GM23338 (cell line): ENCODE measurements around the gene EPHA4. TPM values are rescaled to one million over a fixed set of nuclear protein-coding genes. Genes with fewer than 3 reads are reported as not detected.

Source experiments
- ATAC-seq: fragments of 200-7000 bp; cut with Tn5 transposase; 3 replicates; pipeline ENCODE4 v1.9.1; 2020
- DNase-seq: peaks from one replicate; pipeline ENCODE4 v3.0.0-alpha.2; 2015; ENCODE audit warnings: low spot score
- H2AFZ ChIP-seq: fragments of 200-600 bp; sonication (generic); 2 replicates; pipeline ENCODE4 v1.8.0; 2016; ENCODE audit warnings: antibody characterized with exemption, mild to moderate bottlenecking, moderate library complexity
- H3F3A ChIP-seq: fragments of 200-600 bp; sonication (generic); replicated peaks from 2 replicates; pipeline ENCODE4 v1.8.0; 2017; ENCODE audit warnings: antibody characterized with exemption, mixed run types, low read depth
- H3K27ac ChIP-seq: fragments of 200-600 bp; sonication (generic); 2 replicates; pipeline ENCODE4 v1.6.1; 2016; ENCODE audit warnings: low read depth
- H3K27me3 ChIP-seq: fragments of 200-600 bp; sonication (generic); 2 replicates; pipeline ENCODE4 v1.8.0; 2016; ENCODE audit warnings: mild to moderate bottlenecking, mixed run types, moderate library complexity; ENCODE audit not compliant: insufficient read depth
- H3K36me3 ChIP-seq: fragments of 200-600 bp; sonication (generic); 2 replicates; pipeline ENCODE4 v1.8.0; 2016; ENCODE audit warnings: mild to moderate bottlenecking; ENCODE audit not compliant: insufficient read depth
- H3K4me1 ChIP-seq: fragments of 200-600 bp; sonication (generic); 2 replicates; pipeline ENCODE4 v1.8.0; 2016; ENCODE audit warnings: mild to moderate bottlenecking, moderate library complexity; ENCODE audit not compliant: insufficient read depth
- H3K4me2 ChIP-seq: fragments of 200-600 bp; sonication (generic); 2 replicates; pipeline ENCODE4 v1.7.1; 2017; ENCODE audit warnings: mixed run types
- H3K4me3 ChIP-seq: fragments of 200-600 bp; sonication (generic); 2 replicates; pipeline ENCODE4 v1.6.1; 2016; ENCODE audit warnings: mixed run types
- H3K79me2 ChIP-seq: fragments of 200-600 bp; sonication (generic); replicated peaks from 2 replicates; pipeline ENCODE4 v1.8.0; 2017; ENCODE audit warnings: mild to moderate bottlenecking; ENCODE audit not compliant: insufficient read depth
- H3K9me2 ChIP-seq: fragments of 200-600 bp; sonication (generic); 2 replicates; pipeline ENCODE4 v1.8.0; 2017; ENCODE audit not compliant: insufficient read depth
- H4K20me1 ChIP-seq: fragments of 200-600 bp; sonication (generic); replicated peaks from 2 replicates; pipeline ENCODE4 v1.8.0; 2017; ENCODE audit warnings: mild to moderate bottlenecking; ENCODE audit not compliant: insufficient read depth
- H3K27ac Mint-ChIP-seq: 2 replicates; pipeline ENCODE4 v1.8.0; 2020; ENCODE audit warnings: inconsistent platforms, mild to moderate bottlenecking, moderate library complexity, mixed read lengths
- H3K27me3 Mint-ChIP-seq: 3 replicates; pipeline ENCODE4 v1.8.0; 2022; ENCODE audit warnings: low read depth, mild to moderate bottlenecking, moderate library complexity, mixed read lengths, inconsistent platforms; ENCODE audit not compliant: insufficient read depth, poor library complexity
- H3K36me3 Mint-ChIP-seq: 3 replicates; pipeline ENCODE4 v1.8.0; 2021; ENCODE audit warnings: low read depth, mild to moderate bottlenecking, inconsistent platforms, moderate library complexity, mixed read lengths
- H3K4me1 Mint-ChIP-seq: 3 replicates; pipeline ENCODE4 v1.8.0; 2020; ENCODE audit warnings: mild to moderate bottlenecking, inconsistent platforms, mixed read lengths
- H3K4me3 Mint-ChIP-seq: 3 replicates; pipeline ENCODE4 v1.8.0; 2021; ENCODE audit warnings: moderate library complexity, mild to moderate bottlenecking, inconsistent platforms, mixed read lengths
- H3K9me3 Mint-ChIP-seq: 3 replicates; pipeline ENCODE4 v1.8.0; 2020; ENCODE audit warnings: moderate library complexity, mild to moderate bottlenecking, inconsistent platforms, mixed read lengths
- CREB1 ChIP-seq: fragments of 250-450 bp; sonication (Bioruptor Pico); IDR thresholded peaks from 2 replicates; pipeline ENCODE4 v1.5.0; 2020; ENCODE audit warnings: low read depth, mild to moderate bottlenecking, moderate library complexity
- CTCF ChIP-seq, 2 experiments: fragments of 200-600 bp in 1 of 2; sonication (generic) in 1 of 2; conservative IDR thresholded peaks; 2 replicates each; pipeline versions ENCODE4 v1.5.1 to v1.6.1; 2016 to 2017; ENCODE audit warnings: antibody characterized with exemption in 2 of 2, low read depth in 2 of 2, mild to moderate bottlenecking in 2 of 2, moderate library complexity in 1 of 2
- ETS1 ChIP-seq: IDR thresholded peaks from 2 replicates; pipeline ENCODE4 v1.6.1; 2016; ENCODE audit warnings: antibody characterized with exemption
- EZH2 ChIP-seq: fragments of 200-600 bp; sonication (generic); IDR thresholded peaks from one replicate; pipeline ENCODE4 v1.8.0; 2017; ENCODE audit warnings: antibody characterized with exemption, mild to moderate bottlenecking, low read depth; ENCODE audit not compliant: unreplicated experiment
- EZH2phosphoT487 ChIP-seq: fragments of 200-600 bp; sonication (generic); IDR thresholded peaks from one replicate; pipeline ENCODE4 v1.8.1; 2018; ENCODE audit warnings: antibody characterized with exemption; ENCODE audit not compliant: unreplicated experiment
- JUNB ChIP-seq: IDR thresholded peaks from one replicate; pipeline ENCODE4 v1.6.1; 2016; ENCODE audit warnings: antibody characterized with exemption; ENCODE audit not compliant: unreplicated experiment
- NANOG ChIP-seq: IDR thresholded peaks from 2 replicates; pipeline ENCODE4 v1.6.1; 2016; ENCODE audit warnings: antibody characterized with exemption, borderline replicate concordance
- POLR2AphosphoS5 ChIP-seq: IDR thresholded peaks from 2 replicates; pipeline ENCODE4 v1.6.1; 2016; ENCODE audit warnings: antibody characterized with exemption, low read depth
- STAT1 ChIP-seq: IDR thresholded peaks from one replicate; pipeline ENCODE4 v1.6.1; 2016; ENCODE audit warnings: antibody characterized with exemption; ENCODE audit not compliant: unreplicated experiment
- ZNF114 ChIP-seq: fragments of 250-450 bp; sonication (Bioruptor Pico); IDR thresholded peaks from 2 replicates; pipeline ENCODE4 v1.5.0; 2020; ENCODE audit warnings: mild to moderate bottlenecking, moderate library complexity
- ZNF331 ChIP-seq: fragments of 250-450 bp; sonication (Bioruptor Pico); IDR thresholded peaks from 2 replicates; pipeline ENCODE4 v1.5.0; 2020; ENCODE audit warnings: low read depth, mild to moderate bottlenecking, moderate library complexity
- polyA plus RNA-seq: library from polyadenylated mRNA; unstranded; fragments of >200 nt; fragmentation: Nextera tagmentation; extraction: Ambion mirVana; gene quantifications from 2 replicates; pipeline ENCODE4 v1.2.1, GENCODE V29; 2016
- total RNA-seq: library from RNA; depleted of rRNA; stranded (reverse); fragments of >200 nt; shearing (Covaris generic); gene quantifications from 2 replicates; pipeline ENCODE4 v1.2.3, GENCODE V29; 2014
- TF ChIP-seq, protein P1 (sequence below): IDR thresholded peaks from one replicate; pipeline ENCODE4 v1.6.1; 2018; ENCODE audit warnings: antibody characterized with exemption; ENCODE audit not compliant: unreplicated experiment
- TF ChIP-seq, protein P2 (sequence below): fragments of 250-450 bp; sonication (Bioruptor Pico); IDR thresholded peaks from 2 replicates; pipeline ENCODE4 v1.5.0; 2020; ENCODE audit warnings: mild to moderate bottlenecking, moderate library complexity

The EPHA4 gene
- total and polyA plus RNA-seq, 2 experiments from 2014 or later: 4.1 to 6.2 TPM

DNA sequence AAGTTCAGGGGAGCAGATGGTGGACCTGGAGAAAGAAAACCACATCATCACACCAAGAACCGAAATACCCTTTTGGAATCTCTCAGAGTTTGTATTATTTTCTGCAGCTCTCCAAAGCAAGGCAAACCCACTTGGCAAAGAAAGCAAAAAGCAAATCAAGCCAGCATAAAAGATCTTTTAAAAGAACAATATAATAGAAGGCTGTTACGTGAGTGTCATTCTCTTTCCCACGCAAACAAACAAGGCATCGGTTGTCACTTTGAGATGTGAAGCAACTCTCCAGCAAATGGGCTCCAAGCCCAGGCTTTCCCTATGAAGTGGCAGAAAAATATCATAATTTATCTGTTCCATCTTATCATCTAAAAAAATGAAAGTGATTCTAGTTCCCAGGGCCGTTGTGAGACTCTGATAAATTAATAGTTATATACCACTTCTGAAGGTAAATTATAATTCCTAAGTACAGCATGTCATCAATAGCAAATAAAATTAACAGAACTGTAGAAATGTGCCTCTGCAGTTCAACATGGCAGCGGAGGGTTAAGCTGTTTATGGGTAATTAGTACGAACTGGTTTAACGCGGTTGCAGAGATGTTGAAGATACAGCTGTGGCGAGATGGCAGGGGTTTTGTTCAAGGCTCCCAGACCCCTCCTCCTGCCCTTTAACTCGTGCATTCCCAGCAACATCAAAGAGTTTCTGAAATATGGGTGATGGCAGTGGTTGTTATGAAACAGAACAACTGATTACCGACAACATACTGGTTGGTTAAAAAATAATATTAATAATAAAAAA, 89.2 kb downstream of the EPHA4 start:
- H3K4me1 Mint-ChIP-seq: peaks cover 12% of the 10 kb centered on the region
- H3K4me3 Mint-ChIP-seq: no peak overlapping the region
- ATAC-seq (no peak), DNase-seq (no peak)
- H3K9me3 Mint-ChIP-seq: no peaks in the 10 kb centered on the region
- Histone ChIP-seq H3K4me1 (peaks cover 7% of the 10 kb centered on the region), H3K27ac (no peak overlapping the region), H4K20me1 (no peaks in the 10 kb centered on the region), H3K9me2 (no peaks in the 10 kb centered on the region), H3K27me3 (no peaks in the 10 kb centered on the region), H3K79me2 (no peaks in the 10 kb centered on the region), H3K4me2 (no peak overlapping the region), H2AFZ (no peak overlapping the region), H3F3A (no peaks in the 10 kb centered on the region), H3K4me3 (no peak overlapping the region), H3K36me3 (no peaks in the 10 kb centered on the region)
- no peak overlapping the region for H3K27ac Mint-ChIP-seq
- TF ChIP-seq STAT1: no peak
- no peak for TF ChIP-seq NANOG
- TF ChIP-seq, protein P1, sequence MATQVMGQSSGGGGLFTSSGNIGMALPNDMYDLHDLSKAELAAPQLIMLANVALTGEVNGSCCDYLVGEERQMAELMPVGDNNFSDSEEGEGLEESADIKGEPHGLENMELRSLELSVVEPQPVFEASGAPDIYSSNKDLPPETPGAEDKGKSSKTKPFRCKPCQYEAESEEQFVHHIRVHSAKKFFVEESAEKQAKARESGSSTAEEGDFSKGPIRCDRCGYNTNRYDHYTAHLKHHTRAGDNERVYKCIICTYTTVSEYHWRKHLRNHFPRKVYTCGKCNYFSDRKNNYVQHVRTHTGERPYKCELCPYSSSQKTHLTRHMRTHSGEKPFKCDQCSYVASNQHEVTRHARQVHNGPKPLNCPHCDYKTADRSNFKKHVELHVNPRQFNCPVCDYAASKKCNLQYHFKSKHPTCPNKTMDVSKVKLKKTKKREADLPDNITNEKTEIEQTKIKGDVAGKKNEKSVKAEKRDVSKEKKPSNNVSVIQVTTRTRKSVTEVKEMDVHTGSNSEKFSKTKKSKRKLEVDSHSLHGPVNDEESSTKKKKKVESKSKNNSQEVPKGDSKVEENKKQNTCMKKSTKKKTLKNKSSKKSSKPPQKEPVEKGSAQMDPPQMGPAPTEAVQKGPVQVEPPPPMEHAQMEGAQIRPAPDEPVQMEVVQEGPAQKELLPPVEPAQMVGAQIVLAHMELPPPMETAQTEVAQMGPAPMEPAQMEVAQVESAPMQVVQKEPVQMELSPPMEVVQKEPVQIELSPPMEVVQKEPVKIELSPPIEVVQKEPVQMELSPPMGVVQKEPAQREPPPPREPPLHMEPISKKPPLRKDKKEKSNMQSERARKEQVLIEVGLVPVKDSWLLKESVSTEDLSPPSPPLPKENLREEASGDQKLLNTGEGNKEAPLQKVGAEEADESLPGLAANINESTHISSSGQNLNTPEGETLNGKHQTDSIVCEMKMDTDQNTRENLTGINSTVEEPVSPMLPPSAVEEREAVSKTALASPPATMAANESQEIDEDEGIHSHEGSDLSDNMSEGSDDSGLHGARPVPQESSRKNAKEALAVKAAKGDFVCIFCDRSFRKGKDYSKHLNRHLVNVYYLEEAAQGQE: no peak
- TF ChIP-seq, protein P2, sequence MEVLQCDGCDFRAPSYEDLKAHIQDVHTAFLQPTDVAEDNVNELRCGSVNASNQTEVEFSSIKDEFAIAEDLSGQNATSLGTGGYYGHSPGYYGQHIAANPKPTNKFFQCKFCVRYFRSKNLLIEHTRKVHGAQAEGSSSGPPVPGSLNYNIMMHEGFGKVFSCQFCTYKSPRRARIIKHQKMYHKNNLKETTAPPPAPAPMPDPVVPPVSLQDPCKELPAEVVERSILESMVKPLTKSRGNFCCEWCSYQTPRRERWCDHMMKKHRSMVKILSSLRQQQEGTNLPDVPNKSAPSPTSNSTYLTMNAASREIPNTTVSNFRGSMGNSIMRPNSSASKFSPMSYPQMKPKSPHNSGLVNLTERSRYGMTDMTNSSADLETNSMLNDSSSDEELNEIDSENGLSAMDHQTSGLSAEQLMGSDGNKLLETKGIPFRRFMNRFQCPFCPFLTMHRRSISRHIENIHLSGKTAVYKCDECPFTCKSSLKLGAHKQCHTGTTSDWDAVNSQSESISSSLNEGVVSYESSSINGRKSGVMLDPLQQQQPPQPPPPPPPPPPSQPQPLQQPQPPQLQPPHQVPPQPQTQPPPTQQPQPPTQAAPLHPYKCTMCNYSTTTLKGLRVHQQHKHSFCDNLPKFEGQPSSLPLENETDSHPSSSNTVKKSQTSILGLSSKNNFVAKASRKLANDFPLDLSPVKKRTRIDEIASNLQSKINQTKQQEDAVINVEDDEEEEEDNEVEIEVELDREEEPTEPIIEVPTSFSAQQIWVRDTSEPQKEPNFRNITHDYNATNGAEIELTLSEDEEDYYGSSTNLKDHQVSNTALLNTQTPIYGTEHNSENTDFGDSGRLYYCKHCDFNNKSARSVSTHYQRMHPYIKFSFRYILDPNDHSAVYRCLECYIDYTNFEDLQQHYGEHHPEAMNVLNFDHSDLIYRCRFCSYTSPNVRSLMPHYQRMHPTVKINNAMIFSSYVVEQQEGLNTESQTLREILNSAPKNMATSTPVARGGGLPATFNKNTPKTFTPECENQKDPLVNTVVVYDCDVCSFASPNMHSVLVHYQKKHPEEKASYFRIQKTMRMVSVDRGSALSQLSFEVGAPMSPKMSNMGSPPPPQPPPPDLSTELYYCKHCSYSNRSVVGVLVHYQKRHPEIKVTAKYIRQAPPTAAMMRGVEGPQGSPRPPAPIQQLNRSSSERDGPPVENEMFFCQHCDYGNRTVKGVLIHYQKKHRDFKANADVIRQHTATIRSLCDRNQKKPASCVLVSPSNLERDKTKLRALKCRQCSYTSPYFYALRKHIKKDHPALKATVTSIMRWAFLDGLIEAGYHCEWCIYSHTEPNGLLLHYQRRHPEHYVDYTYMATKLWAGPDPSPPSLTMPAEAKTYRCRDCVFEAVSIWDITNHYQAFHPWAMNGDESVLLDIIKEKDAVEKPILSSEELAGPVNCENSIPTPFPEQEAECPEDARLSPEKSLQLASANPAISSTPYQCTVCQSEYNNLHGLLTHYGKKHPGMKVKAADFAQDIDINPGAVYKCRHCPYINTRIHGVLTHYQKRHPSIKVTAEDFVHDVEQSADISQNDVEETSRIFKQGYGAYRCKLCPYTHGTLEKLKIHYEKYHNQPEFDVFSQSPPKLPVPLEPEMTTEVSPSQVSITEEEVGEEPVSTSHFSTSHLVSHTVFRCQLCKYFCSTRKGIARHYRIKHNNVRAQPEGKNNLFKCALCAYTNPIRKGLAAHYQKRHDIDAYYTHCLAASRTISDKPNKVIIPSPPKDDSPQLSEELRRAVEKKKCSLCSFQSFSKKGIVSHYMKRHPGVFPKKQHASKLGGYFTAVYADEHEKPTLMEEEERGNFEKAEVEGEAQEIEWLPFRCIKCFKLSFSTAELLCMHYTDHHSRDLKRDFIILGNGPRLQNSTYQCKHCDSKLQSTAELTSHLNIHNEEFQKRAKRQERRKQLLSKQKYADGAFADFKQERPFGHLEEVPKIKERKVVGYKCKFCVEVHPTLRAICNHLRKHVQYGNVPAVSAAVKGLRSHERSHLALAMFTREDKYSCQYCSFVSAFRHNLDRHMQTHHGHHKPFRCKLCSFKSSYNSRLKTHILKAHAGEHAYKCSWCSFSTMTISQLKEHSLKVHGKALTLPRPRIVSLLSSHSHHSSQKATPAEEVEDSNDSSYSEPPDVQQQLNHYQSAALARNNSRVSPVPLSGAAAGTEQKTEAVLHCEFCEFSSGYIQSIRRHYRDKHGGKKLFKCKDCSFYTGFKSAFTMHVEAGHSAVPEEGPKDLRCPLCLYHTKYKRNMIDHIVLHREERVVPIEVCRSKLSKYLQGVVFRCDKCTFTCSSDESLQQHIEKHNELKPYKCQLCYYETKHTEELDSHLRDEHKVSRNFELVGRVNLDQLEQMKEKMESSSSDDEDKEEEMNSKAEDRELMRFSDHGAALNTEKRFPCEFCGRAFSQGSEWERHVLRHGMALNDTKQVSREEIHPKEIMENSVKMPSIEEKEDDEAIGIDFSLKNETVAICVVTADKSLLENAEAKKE (CRISPR knock-in tag): no peak
- no peak for TF ChIP-seq EZH2phosphoT487
- no peak for TF ChIP-seq ZNF114
- no peak for TF ChIP-seq JUNB
- no peak for TF ChIP-seq POLR2AphosphoS5
- no peak for TF ChIP-seq CTCF (conservative IDR thresholded peaks at IDR 0.05; ENCODE audit: low read depth in 2 of 2)
- TF ChIP-seq CREB1 (CRISPR knock-in tag): no peak
- TF ChIP-seq EZH2: no peak
- TF ChIP-seq ZNF331 (CRISPR knock-in tag): no peak
- no peak for TF ChIP-seq ETS1
- no peaks in the 10 kb centered on the region for H3K36me3 Mint-ChIP-seq
- no peaks in the 10 kb centered on the region for H3K27me3 Mint-ChIP-seq
